Smooth muscle cell (in vitro differentiated cells): Measurements from ENCODE around the gene TMEM220. TPM values are rescaled to one million over a fixed set of nuclear protein-coding genes. Genes with fewer than 3 reads are reported as not detected.

Experiments used
- DNase-seq: peaks from one replicate; lab custom pipeline; 2025; ENCODE audit not compliant: unreplicated experiment; lab: John Stamatoyannopoulos, UW
- H2AFZ ChIP-seq: fragments of 200-600 bp; sonication (generic); 2 replicates; pipeline ENCODE4 v1.6.0; 2016; ENCODE audit warnings: antibody characterized with exemption, low read depth, mild to moderate bottlenecking
- H3F3A ChIP-seq: fragments of 200-600 bp; sonication (generic); 2 replicates; pipeline ENCODE4 v1.6.0; 2017; ENCODE audit warnings: antibody characterized with exemption, low read depth
- H3K27ac ChIP-seq: fragments of 200-600 bp; sonication (generic); 2 replicates; pipeline ENCODE4 v1.5.1; 2016; ENCODE audit warnings: low read depth, mild to moderate bottlenecking
- H3K27me3 ChIP-seq: fragments of 200-600 bp; sonication (generic); 2 replicates; pipeline ENCODE4 v1.6.1; 2016; ENCODE audit warnings: low read depth, mild to moderate bottlenecking
- H3K36me3 ChIP-seq: fragments of 200-600 bp; sonication (generic); 2 replicates; pipeline ENCODE4 v1.5.1; 2016; ENCODE audit warnings: low read depth
- H3K4me1 ChIP-seq: fragments of 200-600 bp; sonication (generic); 2 replicates; pipeline ENCODE4 v1.5.1; 2016; ENCODE audit warnings: low read depth
- H3K4me2 ChIP-seq: fragments of 200-600 bp; sonication (generic); 2 replicates; pipeline ENCODE4 v1.6.0; 2016; ENCODE audit warnings: mild to moderate bottlenecking
- H3K4me3 ChIP-seq: fragments of 200-600 bp; sonication (generic); 2 replicates; pipeline ENCODE4 v1.5.1; 2016; ENCODE audit warnings: mild to moderate bottlenecking
- H3K79me2 ChIP-seq: fragments of 200-600 bp; sonication (generic); 2 replicates; pipeline ENCODE4 v1.6.0; 2016; ENCODE audit warnings: low read depth, mild to moderate bottlenecking
- H3K9ac ChIP-seq: fragments of 200-600 bp; sonication (generic); 2 replicates; pipeline ENCODE4 v1.6.0; 2016; ENCODE audit warnings: low read depth
- H3K9me3 ChIP-seq: fragments of 200-600 bp; sonication (generic); replicated peaks from 2 replicates; pipeline ENCODE4 v1.5.1; 2016; ENCODE audit warnings: low read depth
- H4K20me1 ChIP-seq: fragments of 200-600 bp; sonication (generic); 2 replicates; pipeline ENCODE4 v1.6.0; 2016; ENCODE audit warnings: low read depth
- CTCF ChIP-seq: fragments of 200-600 bp; sonication (generic); IDR thresholded peaks from 2 replicates; pipeline ENCODE4 v1.5.1; 2017; ENCODE audit warnings: borderline replicate concordance, mild to moderate bottlenecking, antibody characterized with exemption; ENCODE audit not compliant: insufficient read depth, poor library complexity, severe bottlenecking
- WGBS: methylation state at CpG from one replicate; pipeline ENCODE4 v1.1.7; 2016; ENCODE audit warnings: low lambda C conversion rate; 5-methylcytosine and 5-hydroxymethylcytosine counted together
- polyA plus RNA-seq: library from polyadenylated mRNA; unstranded; fragments of >200 nt; fragmentation: Nextera tagmentation; extraction: Ambion mirVana; gene quantifications from 2 replicates; pipeline ENCODE4 v1.2.1, GENCODE V29; 2016
- total RNA-seq: library from RNA; depleted of rRNA; stranded (reverse); fragments of >200 nt; gene quantifications from 2 replicates; pipeline ENCODE4 v1.2.3, GENCODE V29; 2014

Gene TMEM220
- total and polyA plus RNA-seq, 2 experiments from 2014 or later = 3.5 to 5.5 TPM

- Histone ChIP-seq H2AFZ (no peak overlapping the region), H3K27ac (no peak overlapping the region), H3K79me2 (no peaks in the 10 kb centered on the region), H4K20me1 (no peaks in the 10 kb centered on the region), H3K9me3 (no peaks in the 10 kb centered on the region), H3K9ac (no peak overlapping the region), H3K4me1 (no peaks in the 10 kb centered on the region), H3K36me3 (no peaks in the 10 kb centered on the region), H3K27me3 (no peaks in the 10 kb centered on the region), H3K4me2 (no peak overlapping the region), H3K4me3 (no peak overlapping the region), H3F3A (no peaks in the 10 kb centered on the region)
- TF ChIP-seq CTCF = no peak
- DNase-seq = no peak
- WGBS = 94% methylated on average over 11 of the region's 11 CpGs
These were observed 47.4 kb upstream of the TMEM220 start for GRCh38 chr17:10777131-10777807.

- Histone ChIP-seq H3K4me2 (no peak overlapping the region), H4K20me1 (no peaks in the 10 kb centered on the region), H3K9ac (no peak overlapping the region), H3K79me2 (no peaks in the 10 kb centered on the region), H3K4me3 (no peak overlapping the region), H3K27me3 (no peaks in the 10 kb centered on the region), H3K36me3 (no peaks in the 10 kb centered on the region), H3F3A (no peaks in the 10 kb centered on the region), H2AFZ (no peak overlapping the region), H3K27ac (no peak overlapping the region), H3K4me1 (no peaks in the 10 kb centered on the region), H3K9me3 (no peaks in the 10 kb centered on the region)
- WGBS = 71% methylated on average over 2 of the region's 2 CpGs
- no peak for DNase-seq
- no peak for TF ChIP-seq CTCF
These were observed 46.6 kb upstream of the TMEM220 start for GRCh38 chr17:10776381-10776780.

- Histone ChIP-seq H3K27me3 (no peaks in the 10 kb centered on the region), H3K4me2 (no peak overlapping the region), H3K4me3 (no peak overlapping the region), H3K4me1 (no peaks in the 10 kb centered on the region), H4K20me1 (no peaks in the 10 kb centered on the region), H3K9ac (no peak overlapping the region), H3K36me3 (no peaks in the 10 kb centered on the region), H2AFZ (no peak overlapping the region), H3K79me2 (no peaks in the 10 kb centered on the region), H3K27ac (no peak overlapping the region), H3K9me3 (no peaks in the 10 kb centered on the region), H3F3A (no peaks in the 10 kb centered on the region)
- DNase-seq = no peak
- 82% methylated on average over 5 of the region's 5 CpGs for WGBS
- TF ChIP-seq CTCF = no peak
These were observed 46.0 kb upstream of the TMEM220 start for GRCh38 chr17:10775740-10776356.

GRCh38 chr17:10775058-10775457, 45.2 kb upstream of the TMEM220 start:
- 97% methylated on average over 4 of the region's 4 CpGs for WGBS
- no peaks in the 10 kb centered on the region for H3K27me3 ChIP-seq
- H3K36me3 ChIP-seq = no peaks in the 10 kb centered on the region
- H3K4me1 ChIP-seq = no peaks in the 10 kb centered on the region
- no peak overlapping the region for H3K27ac ChIP-seq
- no peaks in the 10 kb centered on the region for H3K79me2 ChIP-seq
- no peak overlapping the region for H3K4me3 ChIP-seq
- no peak overlapping the region for H3K9ac ChIP-seq
- H2AFZ ChIP-seq = no peak overlapping the region
- no peak overlapping the region for H3K4me2 ChIP-seq
- no peaks in the 10 kb centered on the region for H3F3A ChIP-seq
- no peaks in the 10 kb centered on the region for H3K9me3 ChIP-seq
- no peak for TF ChIP-seq CTCF
- no peaks in the 10 kb centered on the region for H4K20me1 ChIP-seq
- no peak for DNase-seq
